Fibroblast of skin of back (primary cell): Measurements from ENCODE around the gene HMX1.

Experiments
- DNase-seq: peaks from one replicate; pipeline ENCODE4 v3.0.0-alpha.2; 2013

The HMX1 gene

GRCh38 chr4:8854931-8855330 is 16.7 kb downstream of the HMX1 start:
- peak; percentile 9 for DNase-seq

GRCh38 chr4:8854016-8854415 is 17.6 kb downstream of the HMX1 start:
- DNase-seq = no peak

GRCh38 chr4:8853249-8853648 is 18.4 kb downstream of the HMX1 start:
- DNase-seq = no peak

GRCh38 chr4:8852118-8852704 is 19.4 kb downstream of the HMX1 start:
- DNase-seq = no peak

- DNase-seq = no peak
Measured at GRCh38 chr4:8851321-8852117, 20.1 kb downstream of the HMX1 start.

GRCh38 chr4:8850830-8851188 is 20.8 kb downstream of the HMX1 start:
- no peak for DNase-seq

- DNase-seq = no peak
Measured at GRCh38 chr4:8850074-8850829, 21.4 kb downstream of the HMX1 start.

GRCh38 chr4:8849266-8850073 is 22.2 kb downstream of the HMX1 start:
- no peak for DNase-seq

- no peak for DNase-seq
Measured at GRCh38 chr4:8848507-8849265, 23.0 kb downstream of the HMX1 start.

GRCh38 chr4:8847764-8848163 is 23.9 kb downstream of the HMX1 start:
- DNase-seq = no peak

GRCh38 chr4:8847331-8847730 is 24.3 kb downstream of the HMX1 start:
- no peak for DNase-seq

- no peak for DNase-seq
Measured at GRCh38 chr4:8846826-8847225, 24.8 kb downstream of the HMX1 start.

GRCh38 chr4:8846046-8846720 is 25.5 kb downstream of the HMX1 start:
- DNase-seq = no peak

- no peak for DNase-seq
Measured at GRCh38 chr4:8844976-8845690, 26.5 kb downstream of the HMX1 start.

GRCh38 chr4:8843597-8843996 is 28.0 kb downstream of the HMX1 start:
- DNase-seq = no peak

- DNase-seq = no peak
Measured at GRCh38 chr4:8842614-8843013, 29.0 kb downstream of the HMX1 start.

- DNase-seq = no peak
Measured at GRCh38 chr4:8841678-8842268, 29.9 kb downstream of the HMX1 start.

GRCh38 chr4:8840816-8841455 is 30.7 kb downstream of the HMX1 start:
- DNase-seq = no peak

- DNase-seq = no peak
Measured at GRCh38 chr4:8840006-8840793, 31.4 kb downstream of the HMX1 start.
